ENCODE results near the gene TAOK1.

DNA sequence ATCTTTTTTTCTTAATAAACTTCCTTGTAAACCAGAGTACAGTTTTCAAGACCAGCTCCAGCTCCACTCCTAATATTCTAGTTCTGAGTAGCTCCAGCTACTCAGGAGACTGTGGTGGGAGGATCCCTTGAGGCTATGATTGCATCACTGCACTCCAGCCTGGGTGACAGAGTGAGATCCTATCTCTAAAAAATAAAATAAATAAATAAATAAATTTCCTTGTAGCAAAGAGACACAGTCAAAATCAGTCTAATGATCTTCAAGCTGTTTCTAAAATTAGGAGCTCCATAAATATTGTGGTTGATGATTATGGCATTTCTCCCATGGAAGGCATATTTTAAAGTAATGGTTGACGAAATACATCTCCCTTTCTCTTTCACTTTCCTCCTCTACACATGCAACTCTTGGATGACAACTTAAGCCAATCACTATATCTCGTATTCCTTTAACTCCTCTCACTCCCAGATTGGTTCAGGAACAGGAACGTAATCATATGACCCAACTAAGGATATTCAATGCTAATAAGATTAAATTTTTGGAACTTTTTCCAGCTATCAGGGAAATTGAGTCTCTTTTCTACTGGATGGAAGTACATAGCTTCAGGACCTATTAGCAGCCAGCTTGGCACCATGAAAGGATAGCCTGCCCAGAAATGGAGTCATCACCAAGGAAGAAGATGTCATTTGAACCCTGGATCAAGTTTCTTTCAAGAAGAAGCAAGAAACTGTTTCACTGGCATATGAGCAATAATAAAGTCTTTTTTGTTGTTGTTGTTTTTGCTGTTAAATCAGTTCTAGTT, 42.1 kb upstream of the TAOK1 start:
- TF ChIP-seq ZBTB7A (IDR thresholded peaks at IDR 0.05; ENCODE audit: low read depth) (no peak), EGR1 (IDR thresholded peaks at IDR 0.05) (no peak), TAF1 (IDR thresholded peaks at IDR 0.05; ENCODE audit: low read depth) (no peak), CREB1 (IDR thresholded peaks at IDR 0.05; ENCODE audit: low read depth) (no peak), EP300 (IDR thresholded peaks at IDR 0.05; ENCODE audit: borderline replicate concordance) (no peak), YY1 (IDR thresholded peaks at IDR 0.05; ENCODE audit: low read depth) (no peak), RAD21 (IDR thresholded peaks at IDR 0.05; ENCODE audit: low read depth) (no peak), FOXM1 (IDR thresholded peaks at IDR 0.05; ENCODE audit: borderline replicate concordance, low read depth) (no peak)
- TF ChIP-seq, protein P1, sequence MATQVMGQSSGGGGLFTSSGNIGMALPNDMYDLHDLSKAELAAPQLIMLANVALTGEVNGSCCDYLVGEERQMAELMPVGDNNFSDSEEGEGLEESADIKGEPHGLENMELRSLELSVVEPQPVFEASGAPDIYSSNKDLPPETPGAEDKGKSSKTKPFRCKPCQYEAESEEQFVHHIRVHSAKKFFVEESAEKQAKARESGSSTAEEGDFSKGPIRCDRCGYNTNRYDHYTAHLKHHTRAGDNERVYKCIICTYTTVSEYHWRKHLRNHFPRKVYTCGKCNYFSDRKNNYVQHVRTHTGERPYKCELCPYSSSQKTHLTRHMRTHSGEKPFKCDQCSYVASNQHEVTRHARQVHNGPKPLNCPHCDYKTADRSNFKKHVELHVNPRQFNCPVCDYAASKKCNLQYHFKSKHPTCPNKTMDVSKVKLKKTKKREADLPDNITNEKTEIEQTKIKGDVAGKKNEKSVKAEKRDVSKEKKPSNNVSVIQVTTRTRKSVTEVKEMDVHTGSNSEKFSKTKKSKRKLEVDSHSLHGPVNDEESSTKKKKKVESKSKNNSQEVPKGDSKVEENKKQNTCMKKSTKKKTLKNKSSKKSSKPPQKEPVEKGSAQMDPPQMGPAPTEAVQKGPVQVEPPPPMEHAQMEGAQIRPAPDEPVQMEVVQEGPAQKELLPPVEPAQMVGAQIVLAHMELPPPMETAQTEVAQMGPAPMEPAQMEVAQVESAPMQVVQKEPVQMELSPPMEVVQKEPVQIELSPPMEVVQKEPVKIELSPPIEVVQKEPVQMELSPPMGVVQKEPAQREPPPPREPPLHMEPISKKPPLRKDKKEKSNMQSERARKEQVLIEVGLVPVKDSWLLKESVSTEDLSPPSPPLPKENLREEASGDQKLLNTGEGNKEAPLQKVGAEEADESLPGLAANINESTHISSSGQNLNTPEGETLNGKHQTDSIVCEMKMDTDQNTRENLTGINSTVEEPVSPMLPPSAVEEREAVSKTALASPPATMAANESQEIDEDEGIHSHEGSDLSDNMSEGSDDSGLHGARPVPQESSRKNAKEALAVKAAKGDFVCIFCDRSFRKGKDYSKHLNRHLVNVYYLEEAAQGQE (IDR thresholded peaks at IDR 0.05; ENCODE audit: low read depth): no peak
- TF ChIP-seq, protein P2, sequence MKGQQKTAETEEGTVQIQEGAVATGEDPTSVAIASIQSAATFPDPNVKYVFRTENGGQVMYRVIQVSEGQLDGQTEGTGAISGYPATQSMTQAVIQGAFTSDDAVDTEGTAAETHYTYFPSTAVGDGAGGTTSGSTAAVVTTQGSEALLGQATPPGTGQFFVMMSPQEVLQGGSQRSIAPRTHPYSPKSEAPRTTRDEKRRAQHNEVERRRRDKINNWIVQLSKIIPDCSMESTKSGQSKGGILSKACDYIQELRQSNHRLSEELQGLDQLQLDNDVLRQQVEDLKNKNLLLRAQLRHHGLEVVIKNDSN (IDR thresholded peaks at IDR 0.05): no peak
